Measurements from ENCODE around the gene CZIB.
"Not testable (repeated sequence)": the region's sequence is repeated elsewhere in the genome, so short reads cannot be mapped to it uniquely, and the experiment has no call there.

CZIB gene

GRCh38 chr1:53189061-53189460 lies 31.4 kb downstream of the CZIB start:
- DNase-seq (ENCODE audit: low read depth in 2 of 2), result no peak

GRCh38 chr1:53188099-53188498 lies 32.3 kb downstream of the CZIB start:
- no peak for DNase-seq (ENCODE audit: low read depth in 2 of 2)

GRCh38 chr1:53187401-53187800 lies 33.0 kb downstream of the CZIB start:
- DNase-seq (ENCODE audit: low read depth in 2 of 2), result no peak

GRCh38 chr1:53186533-53186932 lies 33.9 kb downstream of the CZIB start:
- DNase-seq (ENCODE audit: low read depth in 2 of 2), result no peak

- DNase-seq (ENCODE audit: low read depth in 2 of 2), result not testable (repeated sequence)
Measured at GRCh38 chr1:53185955-53186297, 34.5 kb downstream of the CZIB start.

- no peak for DNase-seq (ENCODE audit: low read depth in 2 of 2)
Measured at GRCh38 chr1:53183095-53183990, 37.1 kb downstream of the CZIB start.

- DNase-seq (ENCODE audit: low read depth in 2 of 2), result no peak
Measured at GRCh38 chr1:53182716-53183094, 37.7 kb downstream of the CZIB start.

GRCh38 chr1:53182111-53182593 lies 38.3 kb downstream of the CZIB start:
- peak; percentile 68 to 81 for DNase-seq (ENCODE audit: low read depth in 2 of 2)

- no peak for DNase-seq (ENCODE audit: low read depth in 2 of 2)
Measured at GRCh38 chr1:53180951-53181350, 39.5 kb downstream of the CZIB start.

- no peak for DNase-seq (ENCODE audit: low read depth in 2 of 2)
Measured at GRCh38 chr1:53180226-53180625, 40.2 kb downstream of the CZIB start.

GRCh38 chr1:53176452-53177208 lies 43.8 kb downstream of the CZIB start:
- DNase-seq (ENCODE audit: low read depth in 2 of 2), result no peak

- DNase-seq (ENCODE audit: low read depth in 2 of 2), result no peak
Measured at GRCh38 chr1:53174971-53175913, 45.2 kb downstream of the CZIB start.

GRCh38 chr1:53172426-53173128 lies 47.9 kb downstream of the CZIB start:
- no peak for DNase-seq (ENCODE audit: low read depth in 2 of 2)

GRCh38 chr1:53166912-53167311 lies 53.5 kb downstream of the CZIB start:
- DNase-seq (ENCODE audit: low read depth in 2 of 2), result no peak

GRCh38 chr1:53166366-53166765 lies 54.1 kb downstream of the CZIB start:
- no peak for DNase-seq (ENCODE audit: low read depth in 2 of 2)

GRCh38 chr1:53165408-53165961 lies 54.9 kb downstream of the CZIB start:
- no peak for DNase-seq (ENCODE audit: low read depth in 2 of 2)

Data from stimulated activated CD8-positive, alpha-beta memory T cell treated with anti-CD3 and anti-CD28 coated beads, Interleukin-2, amount 100 ng/mL, for 48 hours (primary cell).